Psoas muscle (tissue), 8 donors: ENCODE data around the gene ABHD5. TPM values are rescaled to one million over a fixed set of nuclear protein-coding genes. Genes with fewer than 3 reads are reported as not detected.

Experiments used
- ATAC-seq, 4 donors: fragments of 200-7000 bp; cut with Tn5 transposase; one replicate each; pipeline ENCODE4 v1.9.1; 2020; ENCODE audit warnings: moderate library complexity in 3 of 4, mild to moderate bottlenecking in 2 of 4
- DNase-seq, 2 donors: peaks; one replicate each; pipeline ENCODE4 v3.0.0-alpha.2; 2020
- H3K27ac ChIP-seq: fragments of 200-600 bp; one replicate; pipeline ENCODE4 v1.8.0; 2022
- H3K27me3 ChIP-seq, 3 donors: fragments of 200-600 bp in 1 of 3; one replicate each; pipeline versions ENCODE4 v1.6.1 to v1.8.0; 2013 to 2022; ENCODE audit warnings: low read length in 2 of 3, mild to moderate bottlenecking in 2 of 3, moderate library complexity in 1 of 3; ENCODE audit not compliant: insufficient read depth in 3 of 3
- H3K36me3 ChIP-seq, 2 donors: fragments of 200-600 bp in 1 of 2; one replicate each; pipeline versions ENCODE4 v1.6.1 to v1.8.0; 2013 to 2022; ENCODE audit warnings: low read depth in 1 of 2, mild to moderate bottlenecking in 1 of 2, moderate library complexity in 1 of 2; ENCODE audit not compliant: insufficient read depth in 1 of 2
- H3K4me1 ChIP-seq: fragments of 200-600 bp; one replicate; pipeline ENCODE4 v1.8.0; 2022
- H3K4me3 ChIP-seq: fragments of 200-600 bp; one replicate; pipeline ENCODE4 v1.8.0; 2022; ENCODE audit warnings: mild to moderate bottlenecking
- H3K9me3 ChIP-seq: fragments of 200-600 bp; one replicate; pipeline ENCODE4 v1.8.0; 2022
- CTCF ChIP-seq: fragments of 200-600 bp; IDR thresholded peaks from one replicate; pipeline ENCODE4 v1.8.0; 2022; ENCODE audit warnings: antibody characterized with exemption
- WGBS, 3 donors: extraction: QIAGEN DNeasy Blood & Tissue Kit; methylation state at CpG; one replicate each; pipeline versions ENCODE4 v1.1.6 to v1.1.7; 2013; 5-methylcytosine and 5-hydroxymethylcytosine counted together
- intact Hi-C, 2 donors: fragments of 100-400 bp; cut with DNase I; formaldehyde crosslinking; loops; one replicate each; pipeline versions ENCODE4 v1.11.0 to v1.14.2; 2022
- polyA plus RNA-seq, 3 donors: library from polyadenylated mRNA; stranded (reverse); fragments of 200-250 nt; gene quantifications; one replicate each; pipeline ENCODE4 v1.2.3, GENCODE V29; 2013
- total RNA-seq, 4 donors: library from RNA; stranded (reverse); fragmentation: NEBNext Ultra II Directional in 2 of 4; extraction: Animal tissue kit (Norgen Biotek cat#: 25700) in 2 of 4; gene quantifications; one replicate each; pipeline versions ENCODE4 v1.2.1 to v1.2.4, GENCODE V29; 2021 to 2023
- donor health status: healthy with polysubstance abuse.
- donor health status: DM: no; HTN: no; CAD: no; lungs with moderate emphysema.
- donor health status: Bipolar disorder and iron deficiency.
- donor health status: healthy.
- donor health status: DM: yes; HTN: yes; CAD: no.
- donor health status: DM: no; HTN: no; CAD: no.
- donor health status: DM: no; HTN: no; CAD: no.
- donor health status: DM: yes; HTN: yes; CAD: no.

Gene ABHD5
- total and polyA plus RNA-seq, 7 donors = 16.1 to 69.4 (median 29.6) TPM

DNA sequence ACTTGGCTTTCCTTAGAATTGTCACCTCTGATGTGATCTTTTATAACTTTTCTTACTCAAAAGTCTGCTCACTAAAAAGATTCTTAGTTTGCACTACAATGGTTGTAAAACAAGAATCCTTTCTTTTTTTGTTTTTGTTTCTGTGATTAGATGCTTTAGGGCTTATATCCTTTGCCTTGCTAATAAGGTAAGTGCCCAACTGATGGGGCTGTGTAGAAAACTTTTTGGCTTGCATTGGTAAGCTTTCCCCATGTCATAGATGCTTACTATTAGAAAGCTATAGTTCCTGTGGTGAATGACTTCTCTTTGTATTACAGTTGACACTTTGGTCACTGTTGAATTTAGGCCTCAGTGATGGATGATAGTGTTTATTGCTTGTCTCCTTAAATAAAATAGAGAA lies 5.1 kb downstream of the ABHD5 start:
- DNase-seq = no peak
- no peak for TF ChIP-seq CTCF
- Histone ChIP-seq H3K27me3 (no peaks in the 10 kb centered on the region), H3K4me3 (no peak overlapping the region), H3K27ac (no peak overlapping the region), H3K36me3 (peaks cover 3 to 17% of the 10 kb centered on the region in 2 donors), H3K4me1 (peaks cover 35% of the 10 kb centered on the region), H3K9me3 (no peaks in the 10 kb centered on the region)
- no peak for ATAC-seq
- intact Hi-C loops = loop anchor here in 1 of 2 donors (10.0 kb wide), 1 partner anchor 151 kb away; no protein-coding TSS in a partner anchor

GRCh38 chr3:43696441-43696840 lies 5.7 kb downstream of the ABHD5 start:
- no peak for DNase-seq
- WGBS, 3 donors = 71 to 74% (median 72%) methylated on average over 1 of the region's 1 CpG
- Histone ChIP-seq H3K27me3 (no peaks in the 10 kb centered on the region), H3K4me3 (no peak overlapping the region), H3K9me3 (no peaks in the 10 kb centered on the region), H3K4me1 (peaks cover 35% of the 10 kb centered on the region), H3K36me3 (peaks cover 3 to 23% of the 10 kb centered on the region in 2 donors), H3K27ac (no peak overlapping the region)
- intact Hi-C loops = loop anchor here in 1 of 2 donors (10.0 kb wide), 1 partner anchor 152 kb away; no protein-coding TSS in a partner anchor
- no peak for ATAC-seq
- TF ChIP-seq CTCF = no peak

- ATAC-seq = no peak
- Histone ChIP-seq H3K36me3 (peaks cover 3 to 28% of the 10 kb centered on the region in 2 donors), H3K27ac (no peak overlapping the region), H3K27me3 (no peaks in the 10 kb centered on the region), H3K4me3 (no peak overlapping the region), H3K9me3 (no peaks in the 10 kb centered on the region), H3K4me1 (peaks cover 34% of the 10 kb centered on the region)
- 89 to 97% (median 94%) methylated on average over 1 of the region's 1 CpG for WGBS, 3 donors
- no peak for TF ChIP-seq CTCF
- no peak for DNase-seq
- intact Hi-C loops = loop anchor here in 1 of 2 donors (10.0 kb wide), 1 partner anchor 152 kb away; no protein-coding TSS in a partner anchor
Observed at GRCh38 chr3:43696881-43697280, 6.1 kb downstream of the ABHD5 start.

DNA sequence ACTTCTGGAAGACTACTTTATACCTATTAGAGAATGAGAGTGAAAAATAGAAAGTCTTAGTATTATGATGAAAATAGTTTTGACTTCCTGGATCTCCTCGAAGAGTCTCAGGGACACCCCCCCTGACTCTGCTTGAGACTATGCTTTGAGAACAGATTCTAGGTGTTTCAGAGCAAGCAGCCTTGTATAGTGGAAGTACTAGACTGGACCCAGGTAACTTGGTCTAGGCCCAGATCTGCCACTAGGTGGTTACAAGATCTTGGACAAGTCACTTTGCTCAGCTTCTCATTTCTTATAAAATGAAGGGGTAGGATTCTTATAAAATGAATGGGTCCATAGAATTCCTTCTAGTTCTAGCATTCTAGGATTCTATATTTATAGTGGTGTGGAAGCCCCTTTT lies 9.1 kb downstream of the ABHD5 start:
- Histone ChIP-seq H3K27me3 (no peaks in the 10 kb centered on the region), H3K4me1 (peaks cover 12% of the 10 kb centered on the region), H3K9me3 (no peaks in the 10 kb centered on the region), H3K36me3 (peaks cover 8 to 47% of the 10 kb centered on the region in 2 donors), H3K27ac (no peak overlapping the region), H3K4me3 (no peak overlapping the region)
- no peak for TF ChIP-seq CTCF
- no peak for DNase-seq
- no peak for ATAC-seq
- 83 to 96% (median 86%) methylated on average over 1 of the region's 1 CpG for WGBS, 3 donors
- intact Hi-C loops = loop anchor here in 1 of 2 donors (10.0 kb wide), 1 partner anchor 155 kb away; no protein-coding TSS in a partner anchor

DNA sequence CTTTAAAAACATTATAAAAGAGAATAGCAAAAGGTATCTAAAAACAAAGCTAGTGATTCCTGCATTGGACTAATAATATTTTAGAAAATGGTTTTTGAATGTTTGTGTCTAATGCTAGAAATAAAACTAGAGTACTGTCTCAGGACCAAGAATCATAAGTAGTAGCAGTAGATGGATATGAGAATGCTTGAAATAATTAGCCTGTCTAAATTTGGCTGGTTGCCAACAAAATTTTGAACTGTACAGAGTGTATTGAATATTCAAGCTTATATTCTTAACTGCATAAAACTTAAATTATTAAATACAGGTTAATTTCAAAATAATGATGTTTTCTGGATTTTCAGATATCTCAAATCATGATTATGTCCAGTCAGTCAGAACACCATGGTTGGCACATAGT lies 14.0 kb downstream of the ABHD5 start:
- Histone ChIP-seq H3K27ac (no peak overlapping the region), H3K36me3 (peaks cover 9 to 50% of the 10 kb centered on the region in 2 donors), H3K27me3 (no peaks in the 10 kb centered on the region), H3K9me3 (no peaks in the 10 kb centered on the region), H3K4me1 (peaks cover 12% of the 10 kb centered on the region), H3K4me3 (no peak overlapping the region)
- no peak for DNase-seq
- intact Hi-C loops = no loop called here
- no peak for ATAC-seq
- TF ChIP-seq CTCF = no peak
